Suprapubic skin (tissue), 4 donors: Measurements from ENCODE around the gene RNFT2. TPM values are rescaled to one million over a fixed set of nuclear protein-coding genes. Genes with fewer than 3 reads are reported as not detected.

Experiments used
- DNase-seq, 2 donors: peaks; one replicate each; pipeline ENCODE4 v3.0.0-alpha.2; 2019; ENCODE audit warnings: low spot score in 2 of 2
- H3K27ac ChIP-seq: fragments of 200-600 bp; sonication (generic); one replicate; pipeline ENCODE4 v1.5.1; 2019
- H3K27me3 ChIP-seq: fragments of 200-600 bp; sonication (generic); one replicate; pipeline ENCODE4 v1.5.1; 2019
- H3K36me3 ChIP-seq: fragments of 200-600 bp; sonication (generic); one replicate; pipeline ENCODE4 v1.5.1; 2019
- H3K4me1 ChIP-seq: fragments of 200-600 bp; sonication (generic); one replicate; pipeline ENCODE4 v1.5.1; 2019
- H3K4me3 ChIP-seq: fragments of 200-600 bp; sonication (generic); one replicate; pipeline ENCODE4 v1.5.1; 2019; ENCODE audit warnings: mild to moderate bottlenecking
- H3K9me3 ChIP-seq: fragments of 200-600 bp; sonication (generic); one replicate; pipeline ENCODE4 v1.5.1; 2019
- EP300 ChIP-seq: sonication (generic); formaldehyde crosslinking; IDR thresholded peaks from one replicate; pipeline ENCODE4 v1.6.1; 2017; ENCODE audit warnings: antibody characterized with exemption
- POLR2A ChIP-seq, 2 donors: fragments of 450-650 bp; IDR thresholded peaks; one replicate each; pipeline ENCODE4 v1.6.1; 2017; ENCODE audit warnings: antibody characterized with exemption in 2 of 2, mild to moderate bottlenecking in 2 of 2, moderate library complexity in 2 of 2
- POLR2AphosphoS5 ChIP-seq, 3 donors: sonication (generic); formaldehyde crosslinking; IDR thresholded peaks; one replicate each; pipeline ENCODE4 v1.6.1; 2017; ENCODE audit warnings: antibody characterized with exemption in 3 of 3
- WGBS: methylation state at CpG from one replicate; pipeline ENCODE4 v1.1.5; 2018; 5-methylcytosine and 5-hydroxymethylcytosine counted together
- total RNA-seq, 4 donors: library from RNA; depleted of rRNA; stranded (reverse); fragments of >200 nt; gene quantifications; one replicate each; pipeline ENCODE4 v1.1.0, GENCODE V29; 2016
- TF ChIP-seq, protein P1 (sequence below), 2 donors: fragments of 200-600 bp in 1 of 2; fragments of 450-650 bp in 1 of 2; sonication (generic) in 1 of 2; IDR thresholded peaks; one replicate each; pipeline ENCODE4 v1.5.1; 2016 to 2019; ENCODE audit warnings: antibody characterized with exemption in 2 of 2, mild to moderate bottlenecking in 1 of 2, moderate library complexity in 1 of 2

RNFT2 gene
- total RNA-seq, 4 donors from 2014 or later = 0.40 to 1.4 (median 0.69) TPM

DNA sequence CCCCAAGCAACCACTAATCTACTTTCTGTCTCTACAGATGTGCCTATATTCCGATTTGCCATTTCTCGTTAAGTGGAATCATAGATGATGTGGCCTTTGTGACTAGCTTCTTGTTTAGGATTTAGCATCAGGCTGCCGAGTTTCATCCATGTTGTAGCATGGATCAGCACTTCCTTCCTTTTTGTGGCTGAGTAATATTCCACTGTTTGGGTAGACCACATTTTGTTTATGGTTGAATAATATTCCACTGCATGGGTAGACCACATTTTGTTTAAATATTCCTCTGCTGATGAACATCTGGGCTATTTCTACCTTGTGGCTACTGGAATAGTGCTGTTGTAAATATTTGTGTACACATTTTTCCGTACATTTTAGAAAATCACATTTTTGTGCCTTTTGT lies 36.7 kb upstream of the RNFT2 start:
- no peaks in the 10 kb centered on the region for H3K4me1 ChIP-seq

DNA sequence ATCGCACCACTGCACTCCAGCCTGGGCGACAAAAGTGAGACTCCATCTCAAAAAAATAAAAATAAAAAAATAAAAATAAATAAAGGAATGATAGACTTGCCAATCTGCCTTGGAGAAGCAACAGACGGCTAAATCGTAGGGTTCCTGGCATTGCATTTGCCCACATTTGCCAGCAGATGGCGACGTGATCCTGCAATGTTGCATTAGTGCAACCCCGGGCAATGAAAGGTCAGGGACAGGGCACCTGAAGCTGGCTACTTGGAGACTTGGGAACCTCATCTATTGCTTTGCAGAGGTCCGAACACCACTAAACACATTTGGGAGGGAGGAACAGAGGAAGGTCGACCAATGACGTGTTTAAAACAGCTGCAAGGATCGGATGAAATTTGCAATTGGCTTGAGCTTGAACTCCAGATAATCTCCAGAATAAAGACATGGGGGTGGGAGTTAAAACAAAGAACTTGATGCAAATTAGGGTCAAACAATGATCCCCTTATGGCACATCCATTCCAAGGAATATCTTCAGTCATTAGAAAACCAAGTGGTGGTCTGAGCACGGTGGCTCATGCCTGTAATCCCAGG lies 34.8 kb upstream of the RNFT2 start:
- WGBS = 23% methylated on average over 12 of the region's 12 CpGs
- no peak overlapping the region for H3K27ac ChIP-seq
- no peaks in the 10 kb centered on the region for H3K36me3 ChIP-seq
- no peaks in the 10 kb centered on the region for H3K9me3 ChIP-seq
- peak in 1 of 2 donors; percentile 78 for DNase-seq
- no peaks in the 10 kb centered on the region for H3K27me3 ChIP-seq
- H3K4me1 ChIP-seq = peaks cover 1% of the 10 kb centered on the region
- no peak for TF ChIP-seq EP300
- TF ChIP-seq, protein P1, sequence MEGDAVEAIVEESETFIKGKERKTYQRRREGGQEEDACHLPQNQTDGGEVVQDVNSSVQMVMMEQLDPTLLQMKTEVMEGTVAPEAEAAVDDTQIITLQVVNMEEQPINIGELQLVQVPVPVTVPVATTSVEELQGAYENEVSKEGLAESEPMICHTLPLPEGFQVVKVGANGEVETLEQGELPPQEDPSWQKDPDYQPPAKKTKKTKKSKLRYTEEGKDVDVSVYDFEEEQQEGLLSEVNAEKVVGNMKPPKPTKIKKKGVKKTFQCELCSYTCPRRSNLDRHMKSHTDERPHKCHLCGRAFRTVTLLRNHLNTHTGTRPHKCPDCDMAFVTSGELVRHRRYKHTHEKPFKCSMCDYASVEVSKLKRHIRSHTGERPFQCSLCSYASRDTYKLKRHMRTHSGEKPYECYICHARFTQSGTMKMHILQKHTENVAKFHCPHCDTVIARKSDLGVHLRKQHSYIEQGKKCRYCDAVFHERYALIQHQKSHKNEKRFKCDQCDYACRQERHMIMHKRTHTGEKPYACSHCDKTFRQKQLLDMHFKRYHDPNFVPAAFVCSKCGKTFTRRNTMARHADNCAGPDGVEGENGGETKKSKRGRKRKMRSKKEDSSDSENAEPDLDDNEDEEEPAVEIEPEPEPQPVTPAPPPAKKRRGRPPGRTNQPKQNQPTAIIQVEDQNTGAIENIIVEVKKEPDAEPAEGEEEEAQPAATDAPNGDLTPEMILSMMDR (IDR thresholded peaks at IDR 0.05) = peak; percentile 72 to 90
- no peak overlapping the region for H3K4me3 ChIP-seq

More for the DNA sequence above, 36.7 kb upstream of the RNFT2 start:
- TF ChIP-seq POLR2A (IDR thresholded peaks at IDR 0.05) (no peak), EP300 (no peak), POLR2AphosphoS5 (IDR thresholded peaks at IDR 0.05) (no peak)
- TF ChIP-seq, protein P1 (IDR thresholded peaks at IDR 0.05) = no peak
- Histone ChIP-seq H3K36me3 (no peaks in the 10 kb centered on the region), H3K27ac (no peak overlapping the region), H3K4me3 (no peak overlapping the region), H3K27me3 (no peaks in the 10 kb centered on the region), H3K9me3 (no peaks in the 10 kb centered on the region)
- no peak for DNase-seq
- 95% methylated on average over 4 of the region's 4 CpGs for WGBS

DNA sequence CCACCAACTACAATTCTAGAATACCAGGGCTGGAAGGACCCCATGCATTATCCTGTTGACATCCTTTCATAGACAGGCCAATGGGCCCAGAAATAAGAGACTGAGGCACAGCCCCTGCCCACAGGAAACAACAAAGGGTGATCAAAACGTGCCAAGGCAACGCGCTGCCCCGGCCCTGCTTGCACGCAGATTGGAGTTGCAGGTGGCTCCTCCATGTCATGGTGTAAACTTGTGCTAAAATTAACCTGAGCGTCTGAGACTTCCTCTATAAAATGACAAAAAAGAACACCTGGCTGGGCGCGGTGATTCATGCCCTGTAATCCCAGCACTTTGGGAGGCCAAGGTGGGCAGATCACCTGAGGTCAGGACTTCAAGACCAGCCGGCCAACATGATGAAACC lies 30.4 kb upstream of the RNFT2 start:
- DNase-seq = peak in 1 of 2 donors; percentile 49
- Histone ChIP-seq H3K27ac (no peak overlapping the region), H3K9me3 (no peaks in the 10 kb centered on the region), H3K4me3 (no peak overlapping the region), H3K36me3 (no peaks in the 10 kb centered on the region), H3K27me3 (peaks cover 6% of the 10 kb centered on the region), H3K4me1 (peaks cover 24% of the 10 kb centered on the region)
- 92% methylated on average over 9 of the region's 9 CpGs for WGBS
- no peak for TF ChIP-seq POLR2A (IDR thresholded peaks at IDR 0.05)
- TF ChIP-seq, protein P1 (IDR thresholded peaks at IDR 0.05) = no peak
- TF ChIP-seq POLR2AphosphoS5 (IDR thresholded peaks at IDR 0.05) = no peak
- no peak for TF ChIP-seq EP300

DNA sequence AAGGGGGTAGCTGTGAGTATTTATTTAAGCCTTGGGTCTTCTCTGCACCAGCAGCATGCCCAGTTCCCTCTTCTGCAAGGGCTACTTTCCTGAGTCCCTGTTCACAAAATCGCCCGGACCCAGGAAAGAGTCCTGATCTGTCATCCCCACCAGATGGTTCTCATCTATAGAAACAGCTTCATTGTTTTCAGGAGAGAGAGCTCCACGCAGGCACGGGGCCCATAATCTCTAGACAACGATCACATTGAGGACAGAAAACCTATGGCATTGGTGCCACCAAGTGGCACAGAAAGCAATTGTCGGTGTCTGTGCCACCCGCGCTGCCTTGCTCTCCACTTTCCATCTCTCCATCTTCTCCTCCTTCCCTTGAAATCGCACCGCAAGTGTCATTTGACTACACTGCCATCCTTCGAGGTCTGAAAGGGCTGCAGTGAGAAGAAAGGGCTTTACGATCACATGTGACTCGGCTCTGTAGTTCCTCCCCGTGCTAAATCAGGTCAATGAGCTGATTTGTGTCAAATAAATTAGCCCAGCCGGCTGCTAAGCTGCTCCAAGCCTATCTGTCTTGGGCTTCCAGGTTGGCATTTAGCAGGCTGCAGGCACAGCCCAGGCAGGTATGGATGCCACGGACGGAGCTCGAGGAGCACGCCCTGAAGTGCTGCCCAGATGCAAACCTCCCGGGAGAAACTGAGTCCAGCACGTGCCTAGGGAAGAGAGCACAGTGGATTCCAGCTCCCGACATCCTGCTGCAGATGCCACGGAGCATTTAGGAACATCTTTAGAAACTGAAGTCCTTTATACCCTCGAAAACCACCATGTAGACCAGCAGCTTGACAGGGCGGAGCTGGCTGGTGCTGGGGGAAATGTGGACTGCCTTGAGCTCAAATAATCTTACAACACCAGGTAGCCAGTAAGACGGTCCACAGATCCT lies 29.0 kb upstream of the RNFT2 start:
- no peak overlapping the region for H3K4me3 ChIP-seq

More for the DNA sequence above, 29.0 kb upstream of the RNFT2 start:
- peaks cover 31% of the 10 kb centered on the region for H3K4me1 ChIP-seq
- TF ChIP-seq POLR2AphosphoS5 (IDR thresholded peaks at IDR 0.05) = no peak
- no peak for TF ChIP-seq POLR2A (IDR thresholded peaks at IDR 0.05)
- TF ChIP-seq, protein P1 (IDR thresholded peaks at IDR 0.05) = peak; percentile 27 to 57
- WGBS = 17% methylated on average over 21 of the region's 26 CpGs
- no peaks in the 10 kb centered on the region for H3K9me3 ChIP-seq
- DNase-seq = peak in 1 of 2 donors; percentile 79
- peaks cover 6% of the 10 kb centered on the region for H3K27me3 ChIP-seq
- no peak overlapping the region for H3K27ac ChIP-seq
- no peaks in the 10 kb centered on the region for H3K36me3 ChIP-seq
